ENCODE measurements around the gene PRR32. TPM values are rescaled to one million over a fixed set of nuclear protein-coding genes. Genes with fewer than 3 reads are reported as not detected.
"Not testable (repeated sequence)": the region's sequence is repeated elsewhere in the genome, so short reads cannot be mapped to it uniquely, and the experiment has no call there.

PRR32 gene
- polyA plus RNA-seq, 3 donors = not detected

DNA sequence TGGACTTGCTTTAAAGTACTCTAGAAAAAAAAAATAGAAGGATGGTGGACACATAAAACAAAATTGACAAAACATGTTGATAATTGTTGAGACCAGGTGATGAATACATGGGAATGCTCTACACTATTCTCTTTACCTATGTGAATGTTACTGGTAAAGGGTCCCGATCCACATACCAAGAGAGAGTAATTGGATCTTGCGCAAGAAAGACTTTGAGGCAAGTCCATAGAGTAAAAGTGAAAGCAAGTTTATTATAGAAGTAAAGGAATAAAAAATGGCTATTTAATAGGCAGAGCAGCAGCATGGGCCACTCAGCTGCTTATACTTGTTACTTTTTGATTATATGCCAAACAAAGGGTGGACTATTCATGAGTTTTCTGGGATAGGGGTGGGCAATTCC is 34.0 kb upstream of the PRR32 start:
- Mint-ChIP-seq H3K4me1 (no peaks in the 10 kb centered on the region), H3K27ac (no peak overlapping the region), H3K36me3 (no peaks in the 10 kb centered on the region), H3K27me3 (ENCODE audit: low read depth in 3 of 3) (peaks cover 0 to 2% (median 0%) of the 10 kb centered on the region in 3 donors), H3K9me3 (peaks cover 0 to 3% (median 0%) of the 10 kb centered on the region in 7 donors), H3K4me3 (no peak overlapping the region)
- no peaks in the 10 kb centered on the region for H3K4me1 ChIP-seq (ENCODE audit: control insufficient read depth in 1 of 2, insufficient read depth in 2 of 2, low read length in 2 of 2)
- WGBS (ENCODE audit: insufficient coverage) = no CpG with 5 or more reads among the region's 2 CpGs
- H3K27ac ChIP-seq (ENCODE audit: low read depth in 1 of 2, low read length in 2 of 2) = no peak overlapping the region
- TF ChIP-seq, protein P1, sequence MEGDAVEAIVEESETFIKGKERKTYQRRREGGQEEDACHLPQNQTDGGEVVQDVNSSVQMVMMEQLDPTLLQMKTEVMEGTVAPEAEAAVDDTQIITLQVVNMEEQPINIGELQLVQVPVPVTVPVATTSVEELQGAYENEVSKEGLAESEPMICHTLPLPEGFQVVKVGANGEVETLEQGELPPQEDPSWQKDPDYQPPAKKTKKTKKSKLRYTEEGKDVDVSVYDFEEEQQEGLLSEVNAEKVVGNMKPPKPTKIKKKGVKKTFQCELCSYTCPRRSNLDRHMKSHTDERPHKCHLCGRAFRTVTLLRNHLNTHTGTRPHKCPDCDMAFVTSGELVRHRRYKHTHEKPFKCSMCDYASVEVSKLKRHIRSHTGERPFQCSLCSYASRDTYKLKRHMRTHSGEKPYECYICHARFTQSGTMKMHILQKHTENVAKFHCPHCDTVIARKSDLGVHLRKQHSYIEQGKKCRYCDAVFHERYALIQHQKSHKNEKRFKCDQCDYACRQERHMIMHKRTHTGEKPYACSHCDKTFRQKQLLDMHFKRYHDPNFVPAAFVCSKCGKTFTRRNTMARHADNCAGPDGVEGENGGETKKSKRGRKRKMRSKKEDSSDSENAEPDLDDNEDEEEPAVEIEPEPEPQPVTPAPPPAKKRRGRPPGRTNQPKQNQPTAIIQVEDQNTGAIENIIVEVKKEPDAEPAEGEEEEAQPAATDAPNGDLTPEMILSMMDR (IDR thresholded peaks at IDR 0.05) = no peak
- H2AFZ ChIP-seq (ENCODE audit: insufficient read depth, low read depth, low read length, poor library complexity, severe bottlenecking) = no peak overlapping the region
- H3K4me2 ChIP-seq (replicated peaks; ENCODE audit: extremely low read depth, low read length, poor library complexity, severe bottlenecking) = no peak overlapping the region
- no peaks in the 10 kb centered on the region for H3K36me3 ChIP-seq (replicated peaks in 1 of 2; ENCODE audit: control insufficient read depth in 1 of 2, insufficient read depth in 2 of 2, low read length in 2 of 2)
- no peak overlapping the region for H3K9ac ChIP-seq (ENCODE audit: insufficient read depth, low read length, poor library complexity, severe bottlenecking)
- no peak overlapping the region for H3K4me3 ChIP-seq (replicated peaks in 1 of 3; ENCODE audit: low read depth in 2 of 3, low read length in 3 of 3)
- intact Hi-C loops (cut with micrococcal nuclease) = no loop called here
- no peak for DNase-seq
- no peaks in the 10 kb centered on the region for H3K9me3 ChIP-seq (replicated peaks in 1 of 2; ENCODE audit: control insufficient read depth in 1 of 2, insufficient read depth in 1 of 2, low read length in 2 of 2)
- H4K20me1 ChIP-seq (ENCODE audit: insufficient read depth, low read length) = no peaks in the 10 kb centered on the region
- no peaks in the 10 kb centered on the region for H3K27me3 ChIP-seq (ENCODE audit: control insufficient read depth in 2 of 2, insufficient read depth in 2 of 2, low read length in 2 of 2)
- no peaks in the 10 kb centered on the region for H3K79me2 ChIP-seq (ENCODE audit: insufficient read depth, low read length)

DNA sequence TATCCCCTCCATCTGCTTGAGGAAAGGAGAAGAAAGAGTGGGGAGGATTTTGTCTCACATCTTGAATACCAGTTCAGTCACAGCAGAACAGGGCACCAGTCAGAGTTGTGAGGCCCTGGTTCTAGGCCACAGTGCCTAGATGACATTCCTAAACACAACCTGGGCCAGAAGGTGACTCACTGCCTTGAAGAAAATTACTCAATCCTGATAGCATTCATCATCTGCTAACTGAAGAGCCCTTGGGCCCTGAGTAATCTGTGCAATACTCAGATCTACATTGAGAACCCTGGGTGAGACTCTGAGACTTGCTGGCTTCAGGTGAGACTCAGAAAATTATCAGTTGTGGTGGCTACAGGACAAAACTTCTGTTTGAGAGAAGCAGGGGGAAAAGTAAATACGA is 20.5 kb upstream of the PRR32 start:
- no peaks in the 10 kb centered on the region for H3K9me3 ChIP-seq (replicated peaks in 1 of 2; ENCODE audit: control insufficient read depth in 1 of 2, insufficient read depth in 1 of 2, low read length in 2 of 2)
- no peak overlapping the region for H3K9ac ChIP-seq (ENCODE audit: insufficient read depth, low read length, poor library complexity, severe bottlenecking)
- H3K79me2 ChIP-seq (ENCODE audit: insufficient read depth, low read length) = no peaks in the 10 kb centered on the region
- H3K4me1 ChIP-seq (ENCODE audit: control insufficient read depth in 1 of 2, insufficient read depth in 2 of 2, low read length in 2 of 2) = no peaks in the 10 kb centered on the region
- TF ChIP-seq, protein P1 (IDR thresholded peaks at IDR 0.05) = no peak
- Mint-ChIP-seq H3K27ac (no peak overlapping the region), H3K27me3 (ENCODE audit: low read depth in 3 of 3) (no peaks in the 10 kb centered on the region), H3K36me3 (no peaks in the 10 kb centered on the region), H3K4me1 (no peaks in the 10 kb centered on the region), H3K4me3 (no peak overlapping the region), H3K9me3 (peaks cover 0 to 7% (median 1%) of the 10 kb centered on the region in 7 donors)
- no peaks in the 10 kb centered on the region for H3K36me3 ChIP-seq (replicated peaks in 1 of 2; ENCODE audit: control insufficient read depth in 1 of 2, insufficient read depth in 2 of 2, low read length in 2 of 2)
- H3K27ac ChIP-seq (ENCODE audit: low read depth in 1 of 2, low read length in 2 of 2) = no peak overlapping the region
- no peaks in the 10 kb centered on the region for H3K27me3 ChIP-seq (ENCODE audit: control insufficient read depth in 2 of 2, insufficient read depth in 2 of 2, low read length in 2 of 2)
- H4K20me1 ChIP-seq (ENCODE audit: insufficient read depth, low read length) = no peaks in the 10 kb centered on the region
- intact Hi-C loops (cut with micrococcal nuclease) = no loop called here
- no CpG with 5 or more reads among the region's 1 CpG for WGBS (ENCODE audit: insufficient coverage)
- H2AFZ ChIP-seq (ENCODE audit: insufficient read depth, low read depth, low read length, poor library complexity, severe bottlenecking) = no peak overlapping the region
- no peak for DNase-seq
- no peak overlapping the region for H3K4me2 ChIP-seq (replicated peaks; ENCODE audit: extremely low read depth, low read length, poor library complexity, severe bottlenecking)
- no peak overlapping the region for H3K4me3 ChIP-seq (replicated peaks in 1 of 3; ENCODE audit: low read depth in 2 of 3, low read length in 3 of 3)

DNA sequence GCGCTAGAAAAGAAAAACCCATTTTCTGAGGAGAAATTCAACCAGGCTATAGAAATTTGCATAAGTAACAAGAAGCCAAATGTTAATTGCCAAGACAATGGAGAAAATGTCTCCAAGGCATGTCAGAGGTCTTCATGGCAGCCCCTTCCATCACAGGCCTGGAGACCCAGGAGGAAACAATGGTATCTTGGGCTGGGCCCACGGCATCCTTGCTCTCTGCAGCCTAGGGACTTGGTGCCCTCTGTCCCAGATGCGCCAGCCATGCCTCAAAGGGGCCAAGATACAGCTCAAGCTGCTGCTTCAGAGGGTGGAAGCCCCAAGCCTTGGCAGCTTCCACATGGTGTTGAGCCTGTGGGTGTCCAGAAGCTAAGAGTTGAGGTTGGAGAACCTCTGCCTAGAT is 12.7 kb upstream of the PRR32 start:
- H3K27me3 Mint-ChIP-seq (ENCODE audit: low read depth in 3 of 3); H3K4me3 ChIP-seq (replicated peaks in 1 of 3; ENCODE audit: low read depth in 2 of 3, low read length in 3 of 3); H3K27ac ChIP-seq (ENCODE audit: low read depth in 1 of 2, low read length in 2 of 2); H3K27ac Mint-ChIP-seq; H3K9ac ChIP-seq (ENCODE audit: insufficient read depth, low read length, poor library complexity, severe bottlenecking); H3K36me3 Mint-ChIP-seq; H3K4me3 Mint-ChIP-seq; H3K9me3 Mint-ChIP-seq; DNase-seq; intact Hi-C loops (cut with micrococcal nuclease); H3K79me2 ChIP-seq (ENCODE audit: insufficient read depth, low read length); H3K4me1 ChIP-seq (ENCODE audit: control insufficient read depth in 1 of 2, insufficient read depth in 2 of 2, low read length in 2 of 2); H3K36me3 ChIP-seq (replicated peaks in 1 of 2; ENCODE audit: control insufficient read depth in 1 of 2, insufficient read depth in 2 of 2, low read length in 2 of 2); H3K4me2 ChIP-seq (replicated peaks; ENCODE audit: extremely low read depth, low read length, poor library complexity, severe bottlenecking); H2AFZ ChIP-seq (ENCODE audit: insufficient read depth, low read depth, low read length, poor library complexity, severe bottlenecking); H3K27me3 ChIP-seq (ENCODE audit: control insufficient read depth in 2 of 2, insufficient read depth in 2 of 2, low read length in 2 of 2); H3K4me1 Mint-ChIP-seq; H3K9me3 ChIP-seq (replicated peaks in 1 of 2; ENCODE audit: control insufficient read depth in 1 of 2, insufficient read depth in 1 of 2, low read length in 2 of 2); H4K20me1 ChIP-seq (ENCODE audit: insufficient read depth, low read length): not testable (repeated sequence)
- WGBS (ENCODE audit: insufficient coverage) = no CpG with 5 or more reads among the region's 3 CpGs
